GM12872 (cell line): ENCODE measurements around the gene EPHA3.

Experiments used
- TF ChIP-seq, protein P1 (sequence below): IDR thresholded peaks from 3 replicates; pipeline ENCODE4 v1.5.1; 2011; ENCODE audit warnings: low read depth, mild to moderate bottlenecking, low read length, moderate library complexity; ENCODE audit not compliant: insufficient read depth

Gene EPHA3

DNA sequence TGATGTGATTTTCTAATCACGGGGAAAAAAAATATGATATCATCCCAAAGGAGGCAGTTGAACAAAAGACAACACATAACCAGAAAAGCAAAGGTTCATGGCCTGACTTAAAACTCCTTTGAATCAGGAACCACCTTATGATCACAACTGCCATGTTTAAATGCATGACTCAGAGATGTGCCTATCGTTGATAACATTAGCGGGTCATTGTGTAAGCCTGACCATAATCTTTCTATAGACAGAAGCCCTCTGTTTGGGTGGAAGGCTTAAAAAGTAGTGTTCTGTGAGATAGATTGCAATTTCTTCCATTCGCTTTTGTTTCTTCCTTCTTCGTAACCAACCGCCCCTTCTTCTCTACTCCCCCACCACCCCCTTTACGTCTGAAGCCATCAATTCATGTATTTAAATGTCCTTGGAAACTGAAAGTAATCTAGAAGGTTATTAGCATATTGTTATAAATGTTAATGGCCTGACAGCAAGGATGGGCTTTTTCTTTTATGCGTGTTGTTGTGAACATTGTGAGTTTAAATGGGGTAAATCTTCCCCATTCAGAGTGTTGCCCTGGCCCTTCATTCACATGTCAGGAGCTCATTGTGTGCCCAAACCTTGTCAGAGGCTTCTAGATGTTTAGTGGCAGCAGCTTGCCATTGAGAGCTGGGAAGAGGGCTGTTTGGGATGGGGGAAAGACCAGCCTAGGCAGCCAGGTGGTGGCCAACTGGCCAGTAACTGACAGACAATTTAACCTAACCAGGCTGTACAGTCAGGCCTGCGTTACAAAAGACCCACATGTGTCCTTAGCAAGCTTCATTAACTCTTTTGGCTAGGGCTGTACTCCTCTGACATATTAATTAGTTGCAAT, 64.5 kb downstream of the EPHA3 start:
- TF ChIP-seq, protein P1, sequence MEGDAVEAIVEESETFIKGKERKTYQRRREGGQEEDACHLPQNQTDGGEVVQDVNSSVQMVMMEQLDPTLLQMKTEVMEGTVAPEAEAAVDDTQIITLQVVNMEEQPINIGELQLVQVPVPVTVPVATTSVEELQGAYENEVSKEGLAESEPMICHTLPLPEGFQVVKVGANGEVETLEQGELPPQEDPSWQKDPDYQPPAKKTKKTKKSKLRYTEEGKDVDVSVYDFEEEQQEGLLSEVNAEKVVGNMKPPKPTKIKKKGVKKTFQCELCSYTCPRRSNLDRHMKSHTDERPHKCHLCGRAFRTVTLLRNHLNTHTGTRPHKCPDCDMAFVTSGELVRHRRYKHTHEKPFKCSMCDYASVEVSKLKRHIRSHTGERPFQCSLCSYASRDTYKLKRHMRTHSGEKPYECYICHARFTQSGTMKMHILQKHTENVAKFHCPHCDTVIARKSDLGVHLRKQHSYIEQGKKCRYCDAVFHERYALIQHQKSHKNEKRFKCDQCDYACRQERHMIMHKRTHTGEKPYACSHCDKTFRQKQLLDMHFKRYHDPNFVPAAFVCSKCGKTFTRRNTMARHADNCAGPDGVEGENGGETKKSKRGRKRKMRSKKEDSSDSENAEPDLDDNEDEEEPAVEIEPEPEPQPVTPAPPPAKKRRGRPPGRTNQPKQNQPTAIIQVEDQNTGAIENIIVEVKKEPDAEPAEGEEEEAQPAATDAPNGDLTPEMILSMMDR = no peak

DNA sequence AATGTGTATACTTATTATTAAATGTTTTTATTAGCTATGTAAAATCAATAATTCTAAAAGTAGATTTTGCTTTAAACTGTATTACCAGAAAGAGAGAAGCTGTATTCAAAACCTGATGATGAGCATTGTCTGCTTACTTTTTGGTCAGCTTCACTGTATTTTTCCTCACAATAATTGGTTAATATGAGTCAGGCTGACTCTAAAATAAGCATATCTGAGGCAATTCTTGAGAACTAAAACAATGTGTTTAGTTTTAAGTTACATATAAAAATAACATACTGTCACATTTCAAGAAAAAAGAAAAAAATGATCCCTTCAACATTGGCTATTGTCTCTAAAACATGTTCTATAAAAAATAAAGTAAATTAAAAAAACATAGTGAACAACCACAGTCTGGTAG, 66.1 kb downstream of the EPHA3 start:
- TF ChIP-seq, protein P1 = no peak

DNA sequence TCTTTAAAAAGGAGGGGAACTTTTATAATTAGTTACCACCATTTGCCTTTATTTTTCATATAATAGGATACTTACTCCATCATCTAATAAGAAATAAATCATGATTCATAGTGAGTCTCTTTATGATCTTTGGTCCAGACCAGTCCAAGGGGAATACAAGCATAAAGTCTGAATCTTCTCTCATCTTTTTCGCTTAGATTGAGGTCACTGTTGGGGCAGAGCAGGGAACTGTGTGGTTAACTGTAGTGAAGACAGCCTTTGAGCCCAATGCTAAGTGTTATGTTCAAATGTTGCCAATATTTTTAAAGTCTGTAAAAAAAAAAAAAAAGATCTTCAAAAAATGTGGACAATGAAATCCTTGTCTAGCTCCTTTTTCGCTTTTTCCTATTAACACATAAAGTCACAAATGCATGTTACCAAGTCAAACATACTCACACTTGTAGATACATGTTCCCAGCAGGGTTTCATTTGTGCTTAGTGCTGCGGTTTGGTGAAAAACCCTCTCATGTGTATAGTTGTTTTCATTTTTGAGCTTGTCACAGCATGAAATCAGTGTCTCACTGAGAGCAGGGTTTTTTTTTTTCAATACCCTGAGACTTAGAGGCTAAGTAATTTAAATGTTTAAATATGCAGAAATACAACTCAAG, 72.1 kb downstream of the EPHA3 start:
- TF ChIP-seq, protein P1 = no peak

DNA sequence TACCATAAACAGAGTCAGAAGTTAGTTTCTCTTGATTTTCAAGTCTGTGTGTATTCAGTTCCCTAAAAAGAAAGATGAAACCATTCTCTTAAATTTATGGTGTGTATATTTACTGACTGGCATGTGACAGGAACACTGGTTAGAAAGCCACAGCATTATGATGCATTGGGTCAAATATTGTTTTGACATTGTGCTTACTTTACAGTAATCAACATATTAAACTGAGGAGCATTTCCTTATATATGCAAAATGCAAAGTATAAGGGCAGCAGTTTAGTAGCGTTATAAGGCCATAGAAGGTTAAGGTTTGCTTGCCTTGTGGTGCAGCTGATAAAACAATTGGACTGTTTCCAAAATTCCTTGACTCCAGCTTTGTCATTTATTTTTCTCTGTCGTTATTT, 72.9 kb downstream of the EPHA3 start:
- TF ChIP-seq, protein P1 = no peak

DNA sequence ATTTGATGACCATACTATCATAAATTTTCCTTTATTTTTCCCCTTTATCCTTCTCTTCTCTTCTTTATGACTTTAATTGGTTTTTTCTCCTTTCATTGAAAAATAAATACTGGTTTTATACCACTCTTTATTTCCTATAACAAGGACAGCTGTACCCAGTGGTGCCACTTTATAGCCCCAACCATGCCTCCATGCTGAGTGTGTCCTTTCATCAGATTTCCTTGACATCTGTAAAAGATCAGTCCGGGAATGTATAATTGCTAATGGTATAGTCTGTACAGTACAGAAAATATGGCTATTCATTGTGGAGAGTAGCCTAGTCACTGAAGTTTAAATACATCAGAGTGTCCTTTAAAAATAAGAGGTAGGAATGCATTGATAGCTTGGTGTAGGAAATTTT, 74.6 kb downstream of the EPHA3 start:
- TF ChIP-seq, protein P1 = no peak

DNA sequence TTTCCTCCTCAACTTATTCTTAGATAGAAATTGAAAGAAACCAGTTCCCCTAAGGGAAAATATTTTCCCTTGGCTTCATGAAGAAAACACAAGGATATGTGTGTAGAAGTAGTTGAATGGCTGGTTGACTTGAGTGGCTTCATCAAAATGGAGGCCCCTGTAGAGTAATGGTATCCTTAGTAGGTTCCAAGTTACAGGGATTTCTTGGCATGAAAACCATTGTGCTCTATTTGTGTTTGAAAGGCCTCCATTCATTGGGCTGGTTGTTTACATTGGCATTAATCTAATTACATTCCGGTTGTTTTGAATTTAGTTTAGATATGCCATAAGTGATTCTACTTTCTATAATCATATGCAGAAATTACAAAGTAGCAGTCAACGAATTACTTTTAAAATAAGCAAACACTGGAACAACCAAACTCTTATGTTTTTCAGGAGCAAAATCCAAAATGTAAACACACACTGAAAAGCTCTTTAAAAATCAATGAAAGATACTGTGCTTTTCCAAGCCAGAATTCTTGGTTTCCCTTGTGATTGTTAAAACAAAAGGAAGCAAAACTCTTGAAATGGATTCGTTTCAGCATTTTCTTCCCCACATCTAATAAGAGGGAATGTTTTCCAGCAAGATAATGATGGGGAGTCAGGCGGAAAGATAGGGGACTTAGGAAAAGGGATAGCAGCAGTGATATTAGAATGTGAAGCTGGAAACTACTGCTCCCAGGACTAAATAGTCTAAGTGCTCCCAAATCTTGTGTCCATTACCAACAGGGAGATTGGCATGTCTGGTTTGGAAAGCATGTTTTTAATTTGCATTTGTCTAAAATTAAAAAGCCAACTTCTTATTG, 77.0 kb downstream of the EPHA3 start:
- TF ChIP-seq, protein P1 = no peak

DNA sequence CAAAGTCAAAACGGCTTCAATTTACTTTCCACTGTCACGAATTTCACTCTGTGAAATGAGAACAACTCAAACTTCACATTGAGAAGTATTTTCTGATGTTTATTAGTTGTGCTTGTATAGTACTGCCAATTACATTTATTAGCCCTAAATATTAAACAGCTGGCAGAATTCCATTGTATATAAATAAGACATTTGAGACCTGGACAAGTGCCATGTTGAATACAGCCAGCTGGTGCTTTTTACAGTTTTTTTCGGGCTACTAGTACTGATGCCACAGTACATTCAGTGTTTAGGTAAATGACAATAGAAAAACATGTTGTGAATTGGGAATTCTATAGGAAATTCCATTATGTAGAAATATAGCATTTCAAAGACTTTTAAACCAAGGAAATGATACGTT, 79.0 kb downstream of the EPHA3 start:
- TF ChIP-seq, protein P1 = no peak
